SKM-1 treated with dmso at 0.1 percent for 144 hours (cell line): ENCODE measurements around the gene PEX14.

ENCODE experiments used
- DNase-seq: peaks from one replicate; lab custom pipeline; 2025; ENCODE audit not compliant: unreplicated experiment; lab: John Stamatoyannopoulos, UW

PEX14 gene

DNA sequence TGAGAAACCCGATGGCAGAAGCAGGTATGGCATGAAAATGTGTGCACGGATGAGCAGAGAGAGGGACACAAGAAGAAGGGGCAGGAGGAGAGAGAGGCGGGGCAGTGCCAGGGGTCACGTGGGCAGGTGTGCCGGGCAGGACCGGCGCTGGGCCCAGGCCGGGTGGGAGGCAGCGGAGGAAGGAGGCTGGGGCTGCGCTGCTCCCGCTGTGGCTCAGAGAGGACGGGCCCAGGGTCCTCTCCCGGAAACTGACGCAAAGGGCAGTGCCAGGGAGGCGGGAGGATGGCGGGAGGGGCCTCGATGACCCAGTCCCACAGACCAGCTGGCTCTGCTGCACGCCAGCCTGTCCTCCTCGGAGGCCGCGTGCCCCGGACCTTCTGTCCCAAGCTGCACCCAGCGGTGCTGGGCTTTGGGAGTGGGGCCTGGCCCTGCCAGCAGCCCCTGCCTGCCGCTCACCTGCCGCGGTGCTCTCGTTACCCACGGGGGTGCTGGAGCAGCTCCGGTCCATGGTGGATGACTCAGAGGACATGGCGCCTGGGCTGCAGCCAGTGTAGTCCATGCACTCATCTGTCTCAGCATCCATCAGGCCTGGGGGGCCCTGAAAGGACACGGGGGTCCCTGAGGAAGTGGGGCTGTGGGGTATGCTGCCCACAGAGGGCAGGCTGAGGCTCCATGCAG, 167.8 kb downstream of the PEX14 start:
- no peak for DNase-seq

DNA sequence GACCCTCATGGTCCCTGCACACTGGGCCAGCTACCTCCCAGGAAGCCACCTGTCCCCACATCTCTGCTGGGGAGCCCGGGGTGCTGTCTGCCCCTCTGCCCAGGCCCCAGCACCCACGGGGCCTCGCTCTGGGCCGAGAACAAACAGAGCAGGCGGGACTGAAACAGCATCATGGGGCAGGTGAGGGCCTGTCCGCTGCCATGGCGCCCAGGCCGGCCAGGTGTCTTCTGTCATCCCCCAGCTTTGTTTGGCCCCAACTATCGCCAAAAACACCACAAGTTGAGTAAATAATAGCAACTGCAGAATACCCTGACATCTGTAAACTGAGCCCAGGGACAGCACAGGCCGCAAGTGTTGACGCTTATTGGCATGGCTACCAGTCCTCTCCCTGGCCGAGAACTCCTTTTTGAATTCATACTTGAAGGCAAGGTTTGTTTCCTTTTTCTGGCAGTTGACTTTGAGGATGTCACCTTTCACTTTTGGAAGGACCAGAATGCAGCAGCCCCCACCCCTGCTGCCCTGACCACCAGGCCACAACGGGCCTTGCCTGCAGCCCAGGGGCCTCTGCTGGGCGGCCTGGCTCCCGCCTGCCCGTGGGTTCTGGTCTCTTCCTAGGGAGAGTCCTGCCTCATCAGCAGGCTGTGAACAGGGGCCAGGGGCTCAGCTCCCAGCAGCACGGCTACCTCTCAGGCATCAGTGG, 169.0 kb downstream of the PEX14 start:
- DNase-seq = no peak

DNA sequence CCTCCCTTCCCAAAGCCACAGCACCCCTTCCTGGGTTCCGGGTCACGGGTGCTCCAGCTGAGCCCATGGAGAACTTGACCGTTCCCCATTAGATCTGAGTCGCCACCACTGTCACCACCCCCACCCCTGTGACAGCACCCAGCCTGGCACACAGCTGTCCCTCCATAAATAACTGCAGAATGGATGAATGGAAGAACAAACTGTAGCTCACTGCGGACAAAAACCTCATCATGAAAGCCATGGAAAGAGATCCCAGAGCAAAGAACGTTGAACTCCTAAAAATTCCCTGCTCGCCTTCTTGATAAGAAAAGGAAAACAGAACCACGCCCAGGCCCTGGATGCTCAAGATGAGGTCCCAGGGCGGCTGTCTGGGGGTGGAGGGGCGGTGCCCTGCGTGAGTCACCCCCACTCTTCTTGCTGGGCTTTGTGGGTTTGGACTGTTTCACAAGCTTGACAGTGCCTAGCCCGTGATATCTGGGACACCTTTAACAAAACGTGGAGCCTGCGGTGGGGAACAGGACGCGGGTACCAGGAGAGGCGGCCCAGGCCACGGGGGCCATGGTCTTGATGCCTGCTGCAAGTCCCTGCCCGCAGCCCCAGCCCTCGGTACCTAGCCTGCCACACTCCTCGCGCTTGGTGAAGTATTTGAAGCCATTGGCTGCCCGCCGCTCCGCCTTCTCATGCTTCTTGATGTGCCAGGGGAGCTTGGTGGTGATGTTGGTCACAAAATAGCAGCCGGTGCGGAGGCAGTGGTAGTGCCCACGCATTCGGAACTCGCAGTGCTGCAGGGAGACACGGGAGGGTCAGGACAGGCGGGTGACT, 169.8 kb downstream of the PEX14 start:
- DNase-seq = no peak

DNA sequence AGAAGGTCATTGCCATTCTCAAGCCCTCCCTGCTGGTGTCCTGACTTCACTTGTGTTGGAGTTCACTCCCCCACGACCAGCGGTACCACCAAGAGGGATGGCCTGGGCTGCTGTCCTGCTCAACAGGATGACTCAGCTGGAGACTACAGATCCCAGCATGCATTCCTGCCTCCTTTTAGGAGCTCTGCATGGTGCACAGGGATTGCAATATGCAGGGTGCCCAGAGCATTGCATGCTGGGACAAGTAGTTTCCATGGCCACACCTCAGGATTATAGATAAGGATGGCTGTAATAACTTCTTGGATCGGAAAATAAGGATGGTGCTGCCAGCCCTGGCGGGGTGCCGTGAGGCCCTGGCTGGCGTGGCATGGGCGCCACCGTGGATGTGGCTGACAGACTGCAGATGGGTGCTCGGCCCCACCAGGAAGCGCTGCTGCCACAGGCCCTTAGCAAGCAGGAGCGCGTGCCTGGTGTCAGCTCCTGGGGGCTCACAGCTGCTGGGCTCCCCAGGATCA, 171.7 kb downstream of the PEX14 start:
- DNase-seq = no peak

DNA sequence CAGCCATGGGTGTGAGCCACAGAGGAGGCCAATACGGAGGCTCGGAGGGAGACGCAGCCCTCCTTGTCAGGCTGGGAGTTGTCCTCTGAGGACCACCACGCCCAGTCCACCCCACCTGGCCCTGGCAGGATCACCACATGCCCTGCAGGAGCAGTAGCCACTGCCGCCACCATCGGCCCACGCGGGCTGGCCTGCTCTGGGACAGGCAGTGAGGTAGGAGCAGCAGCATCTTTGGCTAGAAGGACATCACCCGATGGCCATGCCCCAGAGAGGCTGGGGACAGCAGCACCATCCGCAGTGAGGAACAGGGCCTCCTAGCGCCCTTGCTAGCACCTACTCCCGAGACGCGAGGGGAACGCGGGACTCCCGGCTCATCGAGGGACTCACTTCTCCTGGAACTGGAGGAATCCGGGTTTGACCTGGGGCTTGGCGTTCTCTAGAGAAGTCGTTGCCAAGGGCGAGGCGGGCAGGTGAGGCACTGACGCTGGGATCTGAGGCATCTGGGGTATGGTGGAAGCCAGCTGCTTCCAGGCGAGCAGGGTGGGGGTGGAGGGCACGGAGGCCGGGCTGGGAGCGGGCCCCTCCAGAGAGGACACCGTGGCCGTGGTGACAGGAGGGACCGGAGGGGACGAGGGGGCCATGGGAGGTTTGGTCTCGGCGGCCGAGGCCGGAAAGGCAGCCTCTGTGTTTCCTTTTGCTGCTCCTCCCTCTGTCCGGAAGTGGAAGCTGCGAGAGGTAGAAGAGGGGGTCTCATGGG, 172.8 kb downstream of the PEX14 start:
- no peak for DNase-seq

DNA sequence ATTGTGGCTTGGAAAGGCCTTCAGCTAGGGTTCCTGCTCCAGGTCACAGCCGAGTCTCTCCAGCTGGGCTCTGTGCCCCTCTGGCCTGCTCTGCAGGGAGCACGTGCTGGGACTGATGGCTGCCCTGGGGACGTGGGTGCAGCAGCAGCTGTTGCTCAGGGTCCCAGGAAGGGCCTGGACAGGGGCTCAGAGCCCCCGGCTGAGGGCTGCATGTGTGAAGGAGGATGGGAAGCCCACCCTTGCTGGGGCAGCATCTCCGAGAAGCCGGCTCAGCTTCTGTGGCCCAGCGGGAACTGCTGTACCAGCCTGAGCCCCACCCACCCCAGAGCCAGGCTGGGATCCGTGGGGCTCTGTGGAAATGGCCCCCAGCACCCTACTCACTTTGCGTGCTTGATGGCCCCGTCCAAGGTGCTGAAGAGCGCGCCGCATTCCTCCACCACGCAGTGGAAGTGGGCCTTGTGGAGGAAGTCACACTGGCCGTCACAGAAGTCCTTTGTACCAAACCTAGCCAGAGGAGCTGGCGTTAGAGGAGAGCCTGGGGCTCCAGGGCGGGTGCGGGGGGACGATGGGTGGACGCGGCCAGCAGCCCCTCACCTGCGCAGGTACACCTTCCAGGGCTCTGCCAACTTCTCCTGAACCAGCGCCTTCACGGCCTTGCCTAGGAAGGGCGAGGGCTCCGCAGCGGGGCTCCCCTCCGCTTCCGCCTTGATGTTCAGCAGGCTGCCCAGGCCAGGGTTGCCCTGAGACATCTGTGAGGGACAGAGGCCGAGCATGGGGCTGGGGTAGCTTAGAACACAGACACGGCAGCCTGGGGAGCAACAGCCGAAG, 174.2 kb downstream of the PEX14 start:
- no peak for DNase-seq

DNA sequence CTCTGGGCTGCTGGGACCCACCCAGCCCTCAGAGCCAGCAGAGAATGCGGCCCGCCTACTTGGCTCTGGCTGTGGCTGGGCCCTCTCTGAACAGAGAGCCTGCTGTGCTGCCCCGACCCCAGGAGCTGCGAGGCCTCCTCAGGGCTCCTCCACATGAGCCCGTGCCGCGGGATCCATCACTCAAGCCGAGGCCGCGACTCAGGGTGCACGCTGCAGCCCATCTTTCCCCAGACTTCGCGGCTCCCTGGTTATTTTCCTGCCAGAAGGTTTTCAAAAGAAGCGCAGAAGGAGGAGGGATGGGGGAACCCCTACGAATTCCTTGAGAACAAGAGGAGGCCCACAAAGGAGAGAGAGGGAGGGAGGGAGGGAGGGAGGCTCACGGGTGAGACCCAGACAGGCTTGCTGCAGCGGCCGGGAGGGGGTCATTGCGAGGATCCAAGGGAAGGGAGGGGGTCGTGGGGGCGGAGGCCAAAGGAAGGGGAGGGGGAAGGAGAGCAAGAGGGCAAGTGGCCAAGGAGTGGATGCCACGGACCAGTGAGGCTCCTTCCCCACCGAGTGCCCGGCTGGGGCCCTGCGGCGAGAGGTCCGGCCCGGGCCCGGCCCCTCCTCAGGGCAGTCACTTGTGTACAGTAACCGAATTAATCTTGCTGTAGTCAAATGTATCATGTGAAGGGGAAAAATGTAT, 174.9 kb downstream of the PEX14 start:
- DNase-seq = no peak

DNA sequence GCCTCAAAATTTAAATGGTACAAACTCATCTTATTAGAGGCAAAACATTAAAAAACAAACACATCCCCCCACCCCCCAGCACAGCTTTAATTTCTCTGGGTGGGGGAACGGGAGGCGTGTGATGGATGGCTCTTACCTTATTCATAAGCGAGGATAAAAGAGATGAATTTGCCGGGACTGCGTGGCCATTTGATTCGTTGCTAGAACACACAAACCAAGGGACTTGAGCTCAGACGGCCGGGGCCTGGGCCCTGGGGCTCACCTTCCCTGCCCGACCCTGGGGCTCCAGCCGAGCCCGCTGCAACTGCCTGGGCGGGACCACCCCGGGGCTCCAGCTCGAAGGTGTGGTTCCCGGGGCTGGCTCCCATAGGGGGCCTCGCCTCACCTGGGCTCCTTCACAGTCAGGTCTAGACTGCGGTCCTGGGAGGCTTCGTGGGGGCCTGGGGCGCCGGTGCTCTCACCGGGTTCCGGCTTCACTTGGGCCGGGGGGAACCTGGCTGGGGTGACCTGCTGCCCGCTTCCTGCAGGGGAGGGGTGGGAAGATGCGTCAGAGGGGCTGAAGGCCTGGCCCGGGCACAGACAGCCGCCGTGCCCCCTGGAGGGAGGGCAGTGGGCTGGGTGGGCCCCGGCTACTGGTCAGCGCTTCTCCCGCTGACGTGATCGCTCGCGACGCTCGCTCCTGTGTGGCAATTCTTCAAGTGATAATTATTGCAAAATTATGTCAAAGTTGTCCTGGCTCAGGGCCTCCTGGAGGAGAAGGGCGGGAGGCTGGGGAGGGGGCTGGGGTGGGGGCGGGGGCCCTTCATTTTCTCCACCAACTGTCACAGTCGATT, 176.0 kb downstream of the PEX14 start:
- no peak for DNase-seq

DNA sequence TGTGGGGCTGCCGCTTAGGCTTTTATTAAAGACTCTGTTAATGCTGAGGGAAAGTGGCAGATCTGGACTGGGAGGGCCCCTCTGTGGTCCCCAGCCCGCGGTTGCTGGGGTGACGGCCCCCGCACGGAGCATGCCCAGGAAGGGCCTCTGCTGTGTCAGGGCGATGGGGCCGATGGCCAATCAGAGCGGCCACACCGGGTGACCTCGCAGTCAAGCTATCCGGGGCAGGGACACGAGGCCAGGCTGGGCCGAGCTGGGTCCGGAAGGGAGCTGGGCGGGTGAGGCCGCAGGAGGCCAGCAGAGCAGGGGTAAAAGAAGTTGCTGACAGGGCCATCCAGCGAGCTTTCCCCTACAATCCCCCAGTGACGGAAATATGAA, 176.6 kb downstream of the PEX14 start:
- DNase-seq = no peak

DNA sequence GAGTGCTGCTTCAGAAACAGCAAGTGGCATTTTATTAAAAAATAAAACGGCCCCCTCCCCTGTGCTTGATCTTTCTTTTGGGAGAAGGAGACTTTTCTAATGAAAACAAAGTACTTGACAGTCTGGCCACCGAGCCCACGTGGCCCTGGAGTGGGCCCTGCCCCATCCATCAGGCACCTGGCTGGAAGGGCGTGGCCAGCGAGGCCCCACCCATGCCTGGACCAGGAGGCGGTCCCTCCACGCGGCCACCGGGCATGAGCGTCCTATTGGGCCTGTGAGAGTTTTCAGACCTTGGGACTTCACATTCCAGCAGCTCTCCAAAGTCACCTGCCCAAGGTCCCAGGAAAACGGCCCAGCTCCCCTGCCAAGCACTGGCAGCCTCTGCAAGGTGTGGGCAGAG, 177.0 kb downstream of the PEX14 start:
- DNase-seq = no peak

DNA sequence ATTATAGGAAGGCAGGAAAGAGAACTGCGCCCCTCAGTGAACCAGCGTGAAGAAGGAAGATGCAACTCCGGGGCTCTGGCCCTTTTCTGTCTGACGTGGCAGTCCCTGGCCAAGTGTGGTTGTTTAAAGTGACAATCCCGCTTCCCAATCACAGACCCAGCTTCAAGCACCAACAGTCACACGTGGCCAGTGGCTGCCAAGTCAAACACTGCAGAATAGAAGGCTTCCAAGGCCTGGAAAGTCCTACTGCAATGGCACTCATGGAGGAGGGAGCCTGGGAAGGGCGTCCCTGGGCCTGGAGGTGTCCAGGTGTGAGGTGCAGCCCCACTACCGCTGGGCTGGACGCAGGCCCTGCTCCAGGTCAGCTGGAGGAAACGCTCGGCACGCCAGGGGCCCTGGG, 177.9 kb downstream of the PEX14 start:
- DNase-seq = no peak

DNA sequence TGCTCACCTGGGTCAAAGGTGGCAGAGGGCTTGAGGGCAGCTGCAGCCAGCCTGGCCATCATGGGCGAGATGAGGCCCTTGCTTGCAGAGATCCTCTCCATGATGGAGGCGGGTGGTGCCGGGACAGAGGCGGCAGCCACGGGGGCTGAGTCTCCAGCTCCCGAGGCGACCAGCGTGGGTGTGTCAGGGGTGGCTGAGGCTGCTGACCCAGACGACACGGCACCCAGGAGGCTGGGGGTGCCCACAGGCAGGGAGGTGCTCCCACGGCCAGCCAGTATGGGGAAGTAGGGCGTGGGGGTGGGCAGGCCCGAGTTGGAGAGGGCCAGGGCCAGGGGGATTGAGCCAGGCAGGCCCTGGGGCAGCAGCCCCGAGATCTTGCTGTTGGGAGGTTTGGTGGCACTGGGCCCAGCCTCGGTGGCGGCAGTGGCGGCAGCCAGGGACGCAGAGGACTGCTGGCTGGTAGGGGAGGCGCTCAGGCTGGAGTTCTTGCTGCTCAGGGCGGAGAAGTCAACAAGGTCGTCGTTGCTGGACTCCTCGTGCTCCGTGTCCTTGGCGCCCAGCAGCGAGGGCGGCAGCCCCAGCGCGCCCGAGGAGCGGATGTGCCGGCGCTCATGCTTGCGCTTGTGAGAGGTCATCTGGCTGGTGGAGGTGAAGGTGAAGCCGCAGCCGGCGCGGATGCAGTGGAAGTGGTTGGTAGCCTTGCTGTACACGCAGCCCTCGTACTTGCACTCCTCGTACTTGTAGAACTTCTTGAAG, 178.8 kb downstream of the PEX14 start:
- DNase-seq = no peak

DNA sequence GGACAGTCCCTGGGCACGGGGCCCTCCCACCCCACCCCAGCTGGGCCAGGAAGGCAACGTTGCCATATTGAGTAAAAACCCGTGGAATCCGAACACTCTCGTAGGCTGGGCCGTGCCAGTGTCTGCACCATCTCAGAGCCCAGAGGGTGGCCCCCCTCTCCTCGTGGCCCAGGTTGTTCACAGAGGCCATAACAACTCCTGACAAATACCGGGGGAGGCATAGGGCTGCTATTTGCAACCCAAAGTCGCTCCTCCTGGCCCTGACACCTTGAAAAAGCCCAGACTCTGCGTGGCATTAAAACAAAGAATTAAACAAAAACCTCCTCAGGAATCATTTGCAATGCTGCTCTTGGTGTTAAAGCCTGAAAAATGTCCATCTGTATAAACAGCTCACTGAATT, 180.3 kb downstream of the PEX14 start:
- no peak for DNase-seq

DNA sequence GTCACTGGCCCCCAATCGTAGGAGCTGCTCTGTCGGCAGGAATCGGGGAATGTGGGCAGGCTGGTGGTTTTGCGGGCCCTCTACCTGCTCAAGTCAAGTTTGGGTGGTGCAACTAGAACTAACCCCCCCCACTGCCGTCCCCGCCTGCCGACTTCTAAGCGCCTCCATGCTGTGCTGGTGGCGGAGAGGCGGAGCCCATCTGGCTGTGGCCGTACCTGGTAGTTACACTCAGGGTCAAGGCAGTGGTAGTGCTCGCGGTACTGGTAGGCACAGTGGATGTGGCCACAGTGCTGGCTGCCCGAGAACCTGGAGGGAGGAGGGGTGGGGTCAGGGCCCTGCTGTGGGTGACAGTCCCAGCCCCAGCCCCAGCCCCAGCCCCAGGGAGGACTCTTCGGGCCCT, 181.7 kb downstream of the PEX14 start:
- no peak for DNase-seq

DNA sequence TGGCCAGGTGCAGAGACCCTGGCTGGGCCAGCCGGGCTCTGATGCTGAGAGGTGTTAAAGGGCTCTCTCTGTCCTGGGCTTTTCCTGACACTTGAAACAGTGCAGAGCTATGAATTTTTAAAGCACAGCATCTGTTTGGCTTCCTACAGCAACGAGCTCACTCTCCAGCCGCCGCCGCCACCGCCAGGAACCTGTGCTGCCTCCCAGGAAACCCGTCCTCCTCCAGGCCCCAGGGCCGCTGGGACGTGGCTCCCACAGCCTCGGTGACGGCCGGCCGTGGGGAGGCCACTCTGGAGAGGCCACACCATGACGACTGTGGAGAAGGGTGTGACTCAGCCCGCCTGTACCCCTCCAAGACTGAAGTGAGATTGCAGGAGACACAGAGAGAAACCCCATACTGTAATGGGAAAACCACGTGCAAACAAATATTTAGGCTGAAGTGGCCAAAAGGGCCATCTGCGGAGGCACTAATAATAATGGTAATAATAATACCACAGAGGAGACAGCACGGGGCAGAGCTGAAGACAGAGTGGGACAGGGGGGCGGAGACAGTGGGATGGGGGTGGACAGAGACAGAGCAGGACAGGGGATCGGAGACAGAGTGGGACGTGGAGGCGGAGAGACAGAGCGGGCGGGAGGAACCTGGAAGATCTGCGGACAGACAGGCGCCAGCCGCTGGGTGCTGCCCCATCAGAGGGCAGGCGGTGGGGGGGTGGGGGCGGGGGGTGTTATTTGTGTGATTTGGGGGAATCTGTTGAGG, 182.5 kb downstream of the PEX14 start:
- DNase-seq = no peak

DNA sequence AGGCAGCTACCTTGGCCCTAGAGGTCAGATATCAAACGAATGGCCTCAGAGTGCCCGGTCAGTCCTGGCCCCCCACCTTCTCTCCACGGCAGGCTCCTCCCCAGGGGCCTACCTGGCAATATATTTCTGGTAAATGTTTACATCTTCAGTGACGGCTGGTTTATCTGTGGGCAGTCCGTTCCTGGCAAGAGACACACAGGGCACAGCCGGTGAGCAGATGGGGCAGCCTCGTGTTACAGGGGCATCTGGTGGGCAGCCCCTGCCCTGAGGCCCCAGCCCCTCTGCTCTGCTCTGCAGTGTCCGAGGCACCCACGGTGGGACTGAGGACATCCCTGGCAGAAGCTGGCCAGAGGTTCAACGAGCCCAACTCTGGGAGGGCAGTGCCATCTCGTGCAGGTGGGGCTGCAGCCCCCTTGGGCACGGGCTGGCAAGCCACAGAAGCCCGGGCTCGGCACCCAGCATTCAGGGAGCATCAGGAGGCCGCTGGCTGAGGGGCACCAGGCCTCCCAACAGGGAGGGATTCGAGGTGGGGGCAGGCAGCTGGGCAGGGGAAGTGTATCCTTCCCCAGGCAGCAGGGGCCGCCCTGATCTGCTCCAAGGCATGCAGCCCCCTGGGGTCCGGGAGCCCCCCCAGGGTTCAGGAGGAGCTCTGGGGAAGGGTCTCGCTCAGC, 183.8 kb downstream of the PEX14 start:
- no peak for DNase-seq

DNA sequence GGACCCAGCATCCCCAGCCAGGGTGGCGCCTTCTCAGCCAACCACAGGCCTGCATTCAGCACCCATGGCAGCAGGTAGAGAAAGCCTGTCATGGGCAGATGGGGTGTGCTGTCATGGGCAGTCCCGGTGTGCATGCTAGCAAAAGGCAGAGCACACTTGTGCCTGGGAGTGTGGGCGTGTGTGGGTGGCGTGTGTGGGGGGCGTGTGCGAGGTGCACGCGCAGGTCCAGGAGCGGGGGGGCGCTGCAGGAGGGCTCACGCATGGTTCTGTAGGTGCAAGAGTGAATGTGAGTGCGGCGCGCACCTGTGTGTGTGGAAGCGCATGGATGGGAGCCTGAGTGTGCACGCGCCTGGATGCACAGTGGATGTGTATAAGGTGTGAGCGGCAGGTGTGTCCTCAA, 184.5 kb downstream of the PEX14 start:
- DNase-seq = no peak
